HepG2 (cell line): ENCODE results near the gene IRF2BPL. TPM values are rescaled to one million over a fixed set of nuclear protein-coding genes. Genes with fewer than 3 reads are reported as not detected.

Experiments
- ATAD3A ChIP-seq: sonication (generic); formaldehyde crosslinking; IDR thresholded peaks from 2 replicates; pipeline ENCODE4 v1.4.0; 2020; ENCODE audit warnings: missing genetic modification reagents
- EHMT2 ChIP-seq: fragments of 200-600 bp; sonication (generic); IDR thresholded peaks from 2 replicates; pipeline ENCODE4 v1.7.0; 2017; ENCODE audit warnings: antibody characterized with exemption, low read depth, low read length, borderline replicate concordance
- FIP1L1 ChIP-seq: fragments of 200-400 bp; formaldehyde crosslinking; IDR thresholded peaks from 2 replicates; pipeline ENCODE4 v1.6.1; 2018; ENCODE audit warnings: low read depth, mild to moderate bottlenecking, low read length, moderate library complexity, borderline replicate concordance; ENCODE audit not compliant: insufficient read depth
- HDAC6 ChIP-seq: fragments of 200-600 bp; sonication (generic); IDR thresholded peaks from 2 replicates; pipeline ENCODE4 v1.7.0; 2017; ENCODE audit warnings: mild to moderate bottlenecking, antibody characterized with exemption, low read length, low read depth
- HNF4G ChIP-seq, 2 experiments: sonication (generic) in 1 of 2; formaldehyde crosslinking in 1 of 2; IDR thresholded peaks; 2 replicates each; pipeline versions ENCODE4 v1.4.0 to v1.6.1; 2011 to 2020; ENCODE audit warnings: borderline replicate concordance in 2 of 2, low read depth in 2 of 2, mild to moderate bottlenecking in 2 of 2, low read length in 1 of 2, missing genetic modification reagents in 1 of 2, moderate library complexity in 1 of 2
- NBN ChIP-seq: fragments of 450-650 bp; conservative IDR thresholded peaks from 2 replicates; pipeline ENCODE4 v1.6.1; 2017
- RAD21 ChIP-seq: fragments of 450-650 bp; formaldehyde crosslinking; IDR thresholded peaks from 2 replicates; pipeline ENCODE4 v1.5.0; 2020; ENCODE audit warnings: mild to moderate bottlenecking
- REPIN1 ChIP-seq: sonication (generic); formaldehyde crosslinking; IDR thresholded peaks from 2 replicates; pipeline ENCODE4 v1.8.0; 2022; ENCODE audit warnings: missing genetic modification reagents, low read depth, mild to moderate bottlenecking, borderline replicate concordance
- SP1 ChIP-seq, 2 experiments: fragments of 450-650 bp in 1 of 2; sonication (generic) in 1 of 2; formaldehyde crosslinking in 1 of 2; IDR thresholded peaks; 2 replicates each; pipeline versions ENCODE4 v1.4.0 to v1.6.1; 2016 to 2020; ENCODE audit warnings: missing genetic modification reagents in 1 of 2
- SP4 ChIP-seq: sonication (generic); formaldehyde crosslinking; IDR thresholded peaks from 2 replicates; pipeline ENCODE4 v1.8.1; 2023; ENCODE audit warnings: mild to moderate bottlenecking, missing genetic modification reagents
- TCF7L2 ChIP-seq: IDR thresholded peaks from 2 replicates; pipeline ENCODE4 v1.6.1; 2011; ENCODE audit warnings: mild to moderate bottlenecking, low read depth, low read length, moderate library complexity
- TRIM22 ChIP-seq: fragments of 450-650 bp; IDR thresholded peaks from 2 replicates; pipeline ENCODE4 v1.6.1; 2017
- ZNF503 ChIP-seq: sonication (generic); formaldehyde crosslinking; IDR thresholded peaks from 2 replicates; pipeline ENCODE4 v1.4.0; 2020; ENCODE audit warnings: missing genetic modification reagents
- ZNF558 ChIP-seq: sonication (generic); formaldehyde crosslinking; IDR thresholded peaks from 2 replicates; pipeline ENCODE4 v1.9.0; 2022; ENCODE audit warnings: mild to moderate bottlenecking, missing genetic modification reagents, borderline replicate concordance
- ZNF800 ChIP-seq: sonication (generic); formaldehyde crosslinking; IDR thresholded peaks from 2 replicates; pipeline ENCODE4 v1.4.0; 2020; ENCODE audit warnings: missing genetic modification reagents
- polyA plus RNA-seq, 8 experiments: library from polyadenylated mRNA; depleted of rRNA in 3 of 8; stranded (reverse) in 7 of 8; unstranded in 1 of 8; fragments of >200 nt; fragmentation: Illumina TruSeq in 4 of 8; extraction: Trizol in 4 of 8; gene quantifications; 2 replicates each; pipeline versions ENCODE4 v1.2.1 to v1.2.3, GENCODE V29; 2011 to 2016; ENCODE audit warnings: low read depth in 4 of 8, missing spikeins in 1 of 8, mixed read lengths in 1 of 8; ENCODE audit not compliant: insufficient read depth in 1 of 8
- total RNA-seq, 5 experiments: library from RNA; depleted of rRNA; stranded (reverse); fragments of >200 nt; fragmentation: Illumina TruSeq; extraction: Trizol; gene quantifications; 2 replicates each; pipeline ENCODE4 v1.2.3, GENCODE V29; 2016; ENCODE audit warnings: low read depth in 1 of 5
- TF ChIP-seq, protein P1 (sequence below): sonication (generic); formaldehyde crosslinking; IDR thresholded peaks from 2 replicates; pipeline ENCODE4 v1.8.0; 2022; ENCODE audit warnings: mild to moderate bottlenecking, missing genetic modification reagents, moderate library complexity
- TF ChIP-seq, protein P2 (sequence below): sonication (generic); formaldehyde crosslinking; IDR thresholded peaks from 2 replicates; pipeline ENCODE4 v1.5.0; 2020; ENCODE audit warnings: missing genetic modification reagents
- TF ChIP-seq, protein P3 (sequence below): sonication (generic); formaldehyde crosslinking; IDR thresholded peaks from 2 replicates; pipeline ENCODE4 v1.5.0; 2020; ENCODE audit warnings: missing genetic modification reagents, mild to moderate bottlenecking, borderline replicate concordance
- TF ChIP-seq, protein P4 (sequence below): sonication (generic); formaldehyde crosslinking; IDR thresholded peaks from 2 replicates; pipeline ENCODE4 v1.5.0; 2020; ENCODE audit warnings: mild to moderate bottlenecking, missing genetic modification reagents

The IRF2BPL gene
- total and polyA plus RNA-seq, 2 of the 13 experiments (the other 11 are each of a cell fraction or from before 2014, with no cell fraction given) = 6.6 to 8.4 TPM

GRCh38 chr14:77014004-77014604 lies 14.4 kb downstream of the IRF2BPL start (continued):
- TF ChIP-seq, protein P1, sequence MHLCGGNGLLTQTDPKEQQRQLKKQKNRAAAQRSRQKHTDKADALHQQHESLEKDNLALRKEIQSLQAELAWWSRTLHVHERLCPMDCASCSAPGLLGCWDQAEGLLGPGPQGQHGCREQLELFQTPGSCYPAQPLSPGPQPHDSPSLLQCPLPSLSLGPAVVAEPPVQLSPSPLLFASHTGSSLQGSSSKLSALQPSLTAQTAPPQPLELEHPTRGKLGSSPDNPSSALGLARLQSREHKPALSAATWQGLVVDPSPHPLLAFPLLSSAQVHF = no peak
- TF ChIP-seq ZNF800 (no peak), TCF7L2 (no peak), FIP1L1 (no peak), NBN (no peak), HNF4G (IDR thresholded peaks at IDR 0.05; ENCODE audit: borderline replicate concordance, low read depth, low read length) (no peak), HNF4G (CRISPR knock-in tag; IDR thresholded peaks at IDR 0.05; ENCODE audit: borderline replicate concordance, low read depth) (no peak), RAD21 (no peak), ZNF558 (no peak), REPIN1 (CRISPR knock-in tag) (no peak), HDAC6 (no peak), SP4 (CRISPR knock-in tag) (no peak), TRIM22 (no peak), ZNF503 (CRISPR knock-in tag) (no peak), SP1 (IDR thresholded peaks at IDR 0.05) (no peak), SP1 (CRISPR knock-in tag; IDR thresholded peaks at IDR 0.05) (no peak), ATAD3A (CRISPR knock-in tag) (no peak), EHMT2 (no peak)
- TF ChIP-seq, protein P2, sequence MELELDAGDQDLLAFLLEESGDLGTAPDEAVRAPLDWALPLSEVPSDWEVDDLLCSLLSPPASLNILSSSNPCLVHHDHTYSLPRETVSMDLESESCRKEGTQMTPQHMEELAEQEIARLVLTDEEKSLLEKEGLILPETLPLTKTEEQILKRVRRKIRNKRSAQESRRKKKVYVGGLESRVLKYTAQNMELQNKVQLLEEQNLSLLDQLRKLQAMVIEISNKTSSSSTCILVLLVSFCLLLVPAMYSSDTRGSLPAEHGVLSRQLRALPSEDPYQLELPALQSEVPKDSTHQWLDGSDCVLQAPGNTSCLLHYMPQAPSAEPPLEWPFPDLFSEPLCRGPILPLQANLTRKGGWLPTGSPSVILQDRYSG = no peak
- TF ChIP-seq, protein P3, sequence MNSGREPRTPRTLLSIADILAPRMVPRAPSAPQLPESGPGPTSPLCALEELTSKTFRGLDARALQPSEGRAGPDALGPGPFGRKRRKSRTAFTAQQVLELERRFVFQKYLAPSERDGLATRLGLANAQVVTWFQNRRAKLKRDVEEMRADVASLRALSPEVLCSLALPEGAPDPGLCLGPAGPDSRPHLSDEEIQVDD (CRISPR knock-in tag) = no peak
- TF ChIP-seq, protein P4, sequence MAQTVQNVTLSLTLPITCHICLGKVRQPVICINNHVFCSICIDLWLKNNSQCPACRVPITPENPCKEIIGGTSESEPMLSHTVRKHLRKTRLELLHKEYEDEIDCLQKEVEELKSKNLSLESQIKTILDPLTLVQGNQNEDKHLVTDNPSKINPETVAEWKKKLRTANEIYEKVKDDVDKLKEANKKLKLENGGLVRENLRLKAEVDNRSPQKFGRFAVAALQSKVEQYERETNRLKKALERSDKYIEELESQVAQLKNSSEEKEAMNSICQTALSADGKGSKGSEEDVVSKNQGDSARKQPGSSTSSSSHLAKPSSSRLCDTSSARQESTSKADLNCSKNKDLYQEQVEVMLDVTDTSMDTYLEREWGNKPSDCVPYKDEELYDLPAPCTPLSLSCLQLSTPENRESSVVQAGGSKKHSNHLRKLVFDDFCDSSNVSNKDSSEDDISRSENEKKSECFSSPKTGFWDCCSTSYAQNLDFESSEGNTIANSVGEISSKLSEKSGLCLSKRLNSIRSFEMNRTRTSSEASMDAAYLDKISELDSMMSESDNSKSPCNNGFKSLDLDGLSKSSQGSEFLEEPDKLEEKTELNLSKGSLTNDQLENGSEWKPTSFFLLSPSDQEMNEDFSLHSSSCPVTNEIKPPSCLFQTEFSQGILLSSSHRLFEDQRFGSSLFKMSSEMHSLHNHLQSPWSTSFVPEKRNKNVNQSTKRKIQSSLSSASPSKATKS (CRISPR knock-in tag) = no peak
